ENCODE measurements around the gene BASP1.
"Not testable (repeated sequence)": the region's sequence is repeated elsewhere in the genome, so short reads cannot be mapped to it uniquely, and the experiment has no call there.

Gene BASP1

GRCh38 chr5:17255471-17256021 is 38.1 kb downstream of the BASP1 start:
- DNase-seq (ENCODE audit: low read depth in 2 of 2): no peak

GRCh38 chr5:17256171-17256570 is 38.7 kb downstream of the BASP1 start:
- DNase-seq (ENCODE audit: low read depth in 2 of 2): no peak

GRCh38 chr5:17256839-17257238 is 39.4 kb downstream of the BASP1 start:
- DNase-seq (ENCODE audit: low read depth in 2 of 2): no peak

DNA sequence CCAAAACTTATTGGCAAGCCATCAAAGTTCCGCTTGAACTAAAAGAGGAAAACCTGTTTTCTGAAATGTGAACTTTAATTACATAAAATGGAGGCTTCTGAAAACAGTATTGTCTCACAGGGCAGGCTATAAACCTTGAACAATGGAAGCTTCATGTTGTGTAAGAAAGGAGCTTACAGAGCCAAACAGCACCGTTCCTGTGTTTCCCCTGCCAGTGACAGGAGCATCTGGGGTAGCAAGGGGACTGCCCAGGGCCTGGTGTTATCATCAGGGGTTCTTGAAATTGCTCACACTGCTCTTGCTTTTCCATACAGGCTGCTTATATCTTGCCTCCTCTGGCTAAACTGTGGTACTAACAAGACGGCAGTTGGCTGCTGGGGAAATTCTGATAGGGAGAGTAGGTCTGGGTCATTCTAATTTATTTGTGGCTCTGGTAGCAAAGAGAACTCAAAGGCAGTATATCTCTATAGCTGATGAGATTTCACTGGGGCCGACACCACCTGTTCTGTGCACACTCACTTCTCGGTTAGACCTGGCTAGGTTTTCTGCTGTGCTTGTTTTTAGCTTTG is 40.4 kb downstream of the BASP1 start:
- no peak for DNase-seq (ENCODE audit: low read depth in 2 of 2)

DNA sequence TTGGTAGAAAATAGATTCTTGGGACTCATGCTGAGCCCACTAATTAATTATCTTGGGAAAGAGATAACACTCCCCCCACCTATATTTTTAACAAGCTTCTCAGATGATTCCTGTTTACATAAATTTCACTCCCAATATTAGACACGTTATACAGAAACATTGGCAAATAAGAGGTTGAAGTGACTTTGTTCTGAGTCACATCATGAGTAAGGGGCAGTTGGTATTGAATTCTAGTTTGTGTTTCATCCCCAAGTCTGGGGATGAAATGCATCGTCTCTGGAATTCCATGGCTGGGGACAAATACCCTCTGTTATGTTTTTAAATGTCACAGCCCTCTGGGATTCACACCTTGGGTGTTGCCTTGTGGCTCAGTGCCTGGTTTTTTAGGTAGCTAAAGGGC is 41.0 kb downstream of the BASP1 start:
- DNase-seq (ENCODE audit: low read depth in 2 of 2): no peak

GRCh38 chr5:17259012-17259411 is 41.6 kb downstream of the BASP1 start:
- DNase-seq (ENCODE audit: low read depth in 2 of 2): not testable (repeated sequence)

- DNase-seq (ENCODE audit: low read depth in 2 of 2): no peak
These were observed 42.3 kb downstream of the BASP1 start for GRCh38 chr5:17259630-17260257.

DNA sequence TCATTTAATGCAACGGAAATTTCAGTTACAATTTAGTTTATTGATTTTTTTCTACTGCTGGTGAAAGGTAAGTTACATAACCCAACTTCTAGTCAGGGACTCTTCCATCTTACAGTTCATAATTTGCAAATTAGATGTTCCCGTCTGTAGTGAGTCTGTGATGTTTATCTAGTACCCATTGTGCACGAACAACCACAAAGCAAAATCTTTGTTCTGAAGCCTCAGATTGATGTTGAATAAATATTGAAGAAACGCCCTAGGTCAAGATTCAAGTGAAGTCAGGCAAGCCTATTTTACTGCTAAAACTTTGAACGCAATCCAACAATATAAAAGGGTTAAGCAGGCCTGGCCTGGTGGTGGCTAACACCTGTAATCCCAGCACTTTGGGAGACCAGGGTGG is 43.1 kb downstream of the BASP1 start:
- no peak for DNase-seq (ENCODE audit: low read depth in 2 of 2)

DNA sequence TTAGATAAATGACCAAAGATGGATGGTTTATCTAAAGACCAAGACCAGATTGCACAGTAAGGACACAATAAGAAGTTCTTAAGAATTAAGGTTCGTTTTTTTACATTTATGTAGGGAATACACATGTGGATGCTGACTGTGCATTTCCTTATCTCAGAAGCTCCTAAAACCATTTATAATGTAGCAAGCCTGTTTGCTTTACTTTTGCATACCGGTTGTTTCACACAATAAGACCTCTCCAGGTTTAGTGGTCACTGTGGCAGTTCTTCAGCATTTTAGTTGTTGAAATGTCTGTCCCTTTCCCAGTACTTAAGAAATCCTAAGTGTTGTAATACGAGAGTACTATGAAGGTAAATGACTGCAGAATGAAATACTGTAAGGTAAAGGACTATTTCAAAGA is 43.6 kb downstream of the BASP1 start:
- no peak for DNase-seq (ENCODE audit: low read depth in 2 of 2)

GRCh38 chr5:17265041-17265440 is 47.6 kb downstream of the BASP1 start:
- no peak for DNase-seq (ENCODE audit: low read depth in 2 of 2)

DNA sequence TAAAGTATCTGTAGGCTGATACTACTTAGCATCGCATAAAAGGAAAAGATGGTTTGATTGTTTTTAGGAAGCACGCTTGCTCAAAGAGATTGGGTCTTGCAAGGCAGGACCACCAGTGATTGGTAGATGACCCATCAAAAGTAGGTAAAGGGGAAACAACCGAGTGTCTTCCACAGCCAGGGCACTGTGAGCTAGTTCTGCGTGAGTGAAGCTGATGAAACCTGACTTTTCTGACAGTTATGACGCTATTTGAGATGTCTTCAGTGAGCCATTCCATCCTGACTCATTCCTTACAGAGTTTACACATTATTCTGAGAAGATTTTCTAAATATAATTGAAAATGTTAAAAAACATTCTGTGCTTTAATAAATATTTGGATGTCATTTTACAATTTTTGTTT is 49.7 kb downstream of the BASP1 start:
- no peak for DNase-seq (ENCODE audit: low read depth in 2 of 2)

DNA sequence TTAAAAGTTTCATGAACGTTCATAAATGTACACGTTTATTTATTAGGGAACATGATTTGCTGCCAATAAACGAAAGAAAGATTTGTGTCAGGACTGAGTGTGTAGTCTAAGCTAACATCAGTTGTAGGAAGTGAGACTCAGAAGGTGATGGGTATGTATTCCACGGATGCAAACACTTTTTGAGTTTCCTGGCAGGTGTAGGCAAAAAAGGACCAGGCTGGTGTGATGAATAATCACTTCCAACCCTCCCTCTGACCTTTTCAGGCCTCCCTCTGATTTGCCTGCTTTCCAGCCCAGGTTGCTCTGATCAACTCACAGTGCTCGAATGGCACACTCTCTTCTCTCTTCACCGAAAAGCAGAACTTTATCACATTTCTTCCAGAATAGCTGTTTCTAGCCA is 51.8 kb downstream of the BASP1 start:
- no peak for DNase-seq (ENCODE audit: low read depth in 2 of 2)

DNA sequence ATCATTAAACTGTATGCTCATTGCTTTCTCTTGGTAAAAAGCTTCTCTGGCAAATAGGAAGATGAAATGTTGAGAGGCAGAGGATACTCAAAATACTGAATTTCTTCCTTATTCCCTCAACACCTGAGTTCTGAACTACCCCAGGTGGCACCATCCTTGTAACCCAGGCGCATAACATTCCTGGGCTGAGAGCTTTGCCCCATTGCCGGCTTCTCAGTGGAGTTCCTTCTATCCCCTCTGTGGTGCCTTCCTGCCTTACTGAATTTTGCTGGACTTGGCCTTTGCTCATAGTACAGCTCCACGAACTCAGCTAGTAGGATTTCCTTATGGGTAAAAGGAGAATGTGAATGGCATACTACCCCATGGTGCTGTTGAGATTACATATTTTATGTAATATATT is 54.7 kb downstream of the BASP1 start:
- DNase-seq (ENCODE audit: low read depth in 2 of 2): no peak

GRCh38 chr5:17275289-17276158 is 58.1 kb downstream of the BASP1 start:
- DNase-seq (ENCODE audit: low read depth in 2 of 2): no peak

GRCh38 chr5:17276445-17276844 is 59.0 kb downstream of the BASP1 start:
- no peak for DNase-seq (ENCODE audit: low read depth in 2 of 2)

- no peak for DNase-seq (ENCODE audit: low read depth in 2 of 2)
These were observed 60.5 kb downstream of the BASP1 start for GRCh38 chr5:17277907-17278306.

DNA sequence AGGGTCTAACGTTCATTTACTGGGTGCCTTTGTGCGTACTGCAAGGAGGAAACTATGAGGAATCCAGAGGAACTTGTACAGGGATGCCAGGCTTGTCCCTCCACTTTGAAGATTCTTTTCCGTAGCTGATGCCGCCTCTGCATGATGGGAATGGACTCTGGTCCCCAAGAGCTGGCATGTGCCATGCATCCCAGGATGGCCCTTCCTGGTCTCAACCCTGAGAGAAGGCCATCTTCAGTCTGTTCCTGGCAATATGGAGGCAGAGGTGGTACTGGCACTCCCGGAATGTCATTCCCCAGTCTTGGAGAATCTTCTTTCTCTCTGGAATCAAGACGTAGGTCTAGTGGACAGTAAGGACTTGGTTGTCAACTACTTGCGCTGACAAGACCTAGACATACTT is 61.5 kb downstream of the BASP1 start:
- no peak for DNase-seq (ENCODE audit: low read depth in 2 of 2)

DNA sequence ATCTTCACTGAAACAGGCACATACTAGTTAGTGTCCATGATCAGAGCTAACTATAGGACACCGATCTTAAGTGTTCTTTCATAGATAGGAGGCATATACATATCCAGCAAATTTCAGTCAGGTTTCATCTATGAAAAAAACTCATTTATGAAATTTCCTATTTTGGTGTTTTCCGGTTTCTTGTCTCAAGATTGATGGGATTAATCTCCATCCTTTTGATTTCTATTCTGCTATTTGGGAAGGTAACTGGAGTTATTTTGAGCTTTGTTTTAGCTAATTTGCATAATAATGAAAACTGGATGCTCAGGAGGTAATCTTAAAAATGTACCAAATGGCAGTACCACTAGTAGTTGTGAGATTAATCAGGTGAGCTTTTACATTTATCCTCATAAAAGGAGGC is 62.1 kb downstream of the BASP1 start:
- DNase-seq (ENCODE audit: low read depth in 2 of 2): no peak

GRCh38 chr5:17282283-17283120 is 65.1 kb downstream of the BASP1 start:
- no peak for DNase-seq (ENCODE audit: low read depth in 2 of 2)

DNA sequence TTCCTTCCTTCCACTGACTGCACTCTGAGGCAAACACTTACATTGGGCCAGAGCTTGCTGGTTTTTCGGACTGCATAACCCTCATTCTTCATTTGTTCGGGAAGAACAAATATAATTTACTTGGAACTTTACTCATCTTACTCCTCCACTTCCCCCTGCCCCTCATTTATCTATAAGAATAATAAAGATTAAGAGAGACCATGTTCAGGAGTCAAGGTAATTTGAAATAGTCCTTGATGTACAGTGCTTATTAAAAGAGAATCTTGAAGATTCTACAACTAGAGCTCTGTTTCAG is 65.6 kb downstream of the BASP1 start:
- no peak for DNase-seq (ENCODE audit: low read depth in 2 of 2)

- no peak for DNase-seq (ENCODE audit: low read depth in 2 of 2)
These were observed 70.2 kb downstream of the BASP1 start for GRCh38 chr5:17287501-17288155.

DNA sequence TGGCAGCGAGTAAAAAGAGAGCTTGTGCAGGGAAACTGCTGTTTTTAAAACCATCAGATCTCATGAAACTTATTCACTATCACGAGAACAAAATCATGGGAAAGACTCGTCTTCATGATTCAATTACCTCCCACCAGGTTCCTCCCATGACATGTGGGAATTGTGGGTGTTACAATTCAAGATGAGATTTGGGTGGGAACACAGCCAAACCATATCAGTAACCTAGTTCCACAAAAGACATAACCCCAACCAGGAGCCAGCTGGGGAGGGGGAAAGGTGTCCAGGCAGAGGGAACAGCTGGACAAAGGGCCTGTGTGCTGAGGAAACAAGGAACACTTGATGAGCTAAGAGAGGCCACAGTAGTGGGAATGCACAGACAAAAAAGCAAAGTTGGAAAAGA is 71.1 kb downstream of the BASP1 start:
- no peak for DNase-seq (ENCODE audit: low read depth in 2 of 2)
